GM19240 (cell line): Measurements from ENCODE around the gene ZBTB20.

ENCODE experiments used
- DNase-seq: peaks from one replicate; pipeline ENCODE4 v3.0.0; 2011; ENCODE audit warnings: low spot score; ENCODE audit not compliant: insufficient read length

ZBTB20 gene

GRCh38 chr3:114590309-114591047 is 556.6 kb downstream of the ZBTB20 start:
- DNase-seq: no peak

GRCh38 chr3:114587986-114588385 is 559.1 kb downstream of the ZBTB20 start:
- no peak for DNase-seq

- DNase-seq: no peak
Measured at GRCh38 chr3:114586119-114586518, 561.0 kb downstream of the ZBTB20 start.

DNA sequence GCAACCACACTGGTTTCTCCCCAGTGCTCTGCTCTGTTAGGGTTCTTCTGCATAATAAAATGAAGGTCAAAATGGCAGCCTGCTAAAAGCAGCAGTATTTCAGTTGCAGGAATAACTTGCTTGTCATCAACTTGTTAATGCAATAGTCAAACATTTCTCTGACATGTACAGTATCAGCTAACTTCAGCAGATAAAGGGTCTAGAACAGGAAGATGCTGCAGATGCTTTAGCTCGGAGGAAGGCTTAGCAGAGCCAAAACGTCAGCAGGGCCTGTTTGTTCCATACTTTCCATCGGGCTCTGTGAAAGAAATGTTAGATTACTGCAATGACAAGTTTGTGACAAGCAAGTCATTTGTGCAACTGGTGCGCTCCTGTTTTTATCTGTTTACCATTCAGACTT is 561.4 kb downstream of the ZBTB20 start:
- no peak for DNase-seq

DNA sequence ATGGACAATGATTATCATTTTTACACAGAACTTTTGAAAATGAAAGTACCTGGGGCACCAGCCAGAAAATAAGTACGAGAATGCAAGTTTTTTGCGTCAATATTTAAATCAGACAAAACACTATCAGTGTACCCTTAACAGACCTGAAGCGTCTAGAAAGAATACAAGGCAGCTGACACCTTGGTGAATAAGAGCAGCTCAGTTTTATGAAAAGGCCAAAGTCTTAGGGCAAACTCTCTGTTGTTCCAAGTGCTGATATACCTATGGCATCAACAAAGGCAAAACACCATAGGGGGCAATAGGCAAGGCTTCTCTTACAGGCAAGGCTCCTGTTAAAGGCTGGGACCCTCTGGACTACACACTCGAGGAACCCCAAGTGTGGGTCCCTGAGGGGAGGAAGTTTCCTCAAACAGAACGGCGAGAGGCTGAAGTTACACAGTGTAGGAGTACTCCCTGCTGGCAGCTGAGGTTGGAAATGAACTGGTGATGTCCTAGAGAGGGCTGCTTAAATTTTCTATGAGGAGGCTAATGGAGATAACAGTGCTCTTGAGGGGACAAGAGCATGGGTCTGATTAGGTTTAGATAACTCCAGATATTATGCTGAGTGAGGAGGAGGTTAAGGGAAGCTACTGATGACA is 562.2 kb downstream of the ZBTB20 start:
- no peak for DNase-seq

GRCh38 chr3:114582929-114583328 is 564.2 kb downstream of the ZBTB20 start:
- DNase-seq: peak; percentile 11

DNA sequence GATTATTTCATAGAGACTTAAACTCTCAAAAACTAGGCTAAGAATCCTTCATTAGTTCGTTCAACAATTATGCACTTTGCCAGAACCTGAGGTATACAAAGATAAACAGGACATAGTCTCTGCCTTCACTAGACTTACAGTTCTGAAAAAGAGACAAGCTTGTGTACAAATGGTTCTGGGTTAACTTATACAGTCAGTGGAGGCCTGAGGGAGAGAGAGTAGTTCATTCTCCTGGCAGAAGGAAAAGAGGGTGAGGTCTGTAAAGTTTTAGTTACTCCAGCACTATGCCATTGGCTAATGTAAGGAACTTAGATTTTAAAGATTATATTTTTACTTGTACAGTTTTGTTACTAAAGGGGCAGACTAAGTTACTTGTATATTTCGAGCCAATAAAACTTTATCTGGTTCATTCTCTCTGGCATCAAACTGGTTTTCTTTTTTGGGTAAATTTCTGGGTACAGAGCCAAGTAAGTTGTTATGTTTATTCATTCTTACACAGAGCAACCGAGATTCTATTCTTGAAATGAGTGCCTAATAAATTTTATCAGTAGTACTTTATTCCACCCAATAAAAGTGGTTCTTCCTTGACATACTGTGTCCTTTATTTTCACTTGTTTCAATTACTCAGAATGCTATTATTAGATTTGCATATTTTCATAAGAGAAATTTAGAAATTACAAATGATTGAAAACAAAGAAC is 574.6 kb downstream of the ZBTB20 start:
- no peak for DNase-seq

- DNase-seq: no peak
Measured at GRCh38 chr3:114571363-114571762, 575.7 kb downstream of the ZBTB20 start.

DNA sequence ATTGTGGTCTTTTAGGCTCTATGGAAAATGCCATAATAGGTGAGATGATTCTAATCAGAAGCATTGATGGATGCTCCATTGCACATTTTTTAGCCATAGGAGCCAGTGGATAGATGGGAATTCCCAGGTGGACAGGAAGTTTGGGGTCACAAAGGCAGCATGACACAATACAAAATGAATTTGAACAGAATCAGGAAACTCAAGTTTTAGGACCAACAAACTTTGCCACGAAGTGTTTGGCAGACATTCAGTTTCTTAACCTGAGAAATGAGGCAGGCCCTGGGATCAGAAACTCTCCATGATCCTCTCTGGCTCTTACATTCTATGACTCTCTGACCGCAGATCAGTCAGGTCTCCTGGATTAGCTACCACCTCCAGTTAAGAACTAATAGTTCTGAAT is 577.9 kb downstream of the ZBTB20 start:
- DNase-seq: no peak

- DNase-seq: no peak
Measured at GRCh38 chr3:114567771-114568170, 579.3 kb downstream of the ZBTB20 start.

DNA sequence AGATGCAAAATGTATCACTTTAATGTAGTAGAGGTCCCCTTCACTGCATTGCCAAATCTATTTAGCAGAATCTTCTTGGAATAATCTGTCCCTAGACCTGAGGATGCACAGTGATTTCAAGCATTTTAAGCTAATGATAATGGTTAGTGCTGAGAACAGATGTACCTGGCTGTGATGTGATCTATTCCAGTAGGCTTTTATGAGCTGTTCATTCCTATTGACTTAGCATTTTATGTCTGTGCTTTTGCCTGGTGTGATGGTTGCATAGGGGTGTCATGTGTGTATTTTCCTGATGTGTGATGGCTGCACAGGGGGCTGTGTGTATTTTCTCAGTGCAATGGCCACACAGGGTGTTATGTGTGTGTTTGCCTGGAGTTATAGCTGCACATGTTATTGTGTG is 580.3 kb downstream of the ZBTB20 start:
- no peak for DNase-seq

- no peak for DNase-seq
Measured at GRCh38 chr3:114566162-114566755, 580.8 kb downstream of the ZBTB20 start.

GRCh38 chr3:114565216-114565615 is 581.9 kb downstream of the ZBTB20 start:
- DNase-seq: no peak

- DNase-seq: no peak
Measured at GRCh38 chr3:114563720-114564119, 583.4 kb downstream of the ZBTB20 start.

DNA sequence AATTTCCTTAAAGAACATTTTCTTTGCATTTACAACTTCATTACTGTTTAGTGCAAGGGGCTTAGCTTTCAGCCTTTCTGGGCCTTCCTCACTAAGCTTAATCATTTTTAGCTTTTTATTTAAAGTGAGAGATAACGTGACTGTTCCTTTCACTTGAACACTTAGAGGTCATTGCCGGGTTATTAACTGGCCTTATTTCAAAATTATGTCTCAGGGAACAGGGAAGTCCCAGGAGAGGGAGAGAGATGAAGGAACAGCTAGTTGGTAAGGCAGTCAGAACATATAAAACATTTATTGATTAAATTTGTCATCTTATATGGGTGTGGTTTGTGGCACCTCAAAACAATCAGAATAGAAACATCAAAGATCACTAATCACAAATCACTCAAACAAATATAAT is 584.5 kb downstream of the ZBTB20 start:
- DNase-seq: no peak

GRCh38 chr3:114558271-114558670 is 588.8 kb downstream of the ZBTB20 start:
- DNase-seq: no peak

DNA sequence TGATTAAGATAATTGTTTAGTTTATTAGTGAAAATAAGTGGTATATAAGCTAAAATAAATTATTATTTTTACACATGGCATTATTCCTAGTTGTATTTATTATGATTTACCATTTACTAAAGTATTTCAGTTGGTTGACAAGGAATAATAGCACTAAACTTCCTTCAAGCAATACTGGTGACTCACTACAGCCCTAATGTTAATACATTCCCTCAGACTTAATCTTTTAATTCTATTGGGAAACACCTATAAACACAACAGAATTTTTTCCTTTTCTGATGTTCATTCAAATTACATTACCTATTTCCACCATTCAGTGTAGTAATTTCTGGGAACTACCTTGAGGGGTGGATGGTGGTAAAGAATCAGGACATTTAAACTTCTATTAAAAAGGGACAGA is 589.3 kb downstream of the ZBTB20 start:
- no peak for DNase-seq

- DNase-seq: no peak
Measured at GRCh38 chr3:114556657-114557213, 590.4 kb downstream of the ZBTB20 start.

DNA sequence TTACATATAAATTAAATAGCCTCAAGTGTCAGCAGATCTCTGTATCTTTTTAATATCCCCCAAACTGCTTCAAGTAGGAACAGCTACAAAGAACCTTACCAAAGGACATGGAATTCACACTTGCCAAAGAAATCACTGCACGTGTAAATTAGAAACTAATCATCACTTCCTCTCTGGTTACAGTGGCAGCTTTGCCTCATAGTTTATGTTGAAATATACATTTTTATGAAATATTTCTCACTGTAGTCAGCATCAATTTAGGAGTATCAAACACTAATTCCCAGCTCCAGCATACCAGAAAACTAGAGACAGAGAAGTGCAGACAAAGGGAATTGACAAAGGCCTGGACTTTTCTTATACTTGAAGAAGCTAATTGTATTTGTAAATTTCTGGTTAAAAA is 592.4 kb downstream of the ZBTB20 start:
- no peak for DNase-seq

DNA sequence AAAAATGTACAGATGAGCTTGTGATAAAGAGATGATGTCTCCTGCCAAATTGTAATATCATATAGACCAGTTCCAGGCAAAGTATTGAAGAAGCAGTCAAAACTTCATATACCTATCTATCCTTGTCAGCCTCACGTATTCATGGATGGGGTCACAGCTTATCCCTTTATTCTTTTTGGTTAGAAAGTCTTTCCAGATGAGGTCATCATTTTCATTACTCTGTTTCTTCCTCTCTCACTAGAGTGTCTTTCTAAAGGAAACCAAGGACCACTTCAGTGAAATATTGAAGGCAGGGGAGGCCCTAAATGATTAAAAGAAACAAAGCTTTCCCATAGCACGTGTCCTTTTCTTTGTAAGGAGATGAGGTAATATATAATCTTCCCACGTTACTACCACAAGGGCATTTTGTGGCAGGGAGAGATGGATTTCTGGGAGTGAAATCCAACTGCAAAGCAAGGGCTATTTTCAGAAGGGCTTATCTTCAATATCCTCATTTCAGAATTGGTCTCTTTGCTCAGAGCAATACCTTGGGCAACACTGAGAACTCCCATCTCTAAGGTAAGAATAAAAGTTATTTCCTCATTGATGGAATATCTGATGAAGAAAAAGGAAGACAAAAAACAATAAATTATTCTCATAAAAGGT is 593.0 kb downstream of the ZBTB20 start:
- no peak for DNase-seq

- DNase-seq: no peak
Measured at GRCh38 chr3:114552527-114552812, 594.6 kb downstream of the ZBTB20 start.
